ENCODE measurements around the gene SUGP1.

DNA sequence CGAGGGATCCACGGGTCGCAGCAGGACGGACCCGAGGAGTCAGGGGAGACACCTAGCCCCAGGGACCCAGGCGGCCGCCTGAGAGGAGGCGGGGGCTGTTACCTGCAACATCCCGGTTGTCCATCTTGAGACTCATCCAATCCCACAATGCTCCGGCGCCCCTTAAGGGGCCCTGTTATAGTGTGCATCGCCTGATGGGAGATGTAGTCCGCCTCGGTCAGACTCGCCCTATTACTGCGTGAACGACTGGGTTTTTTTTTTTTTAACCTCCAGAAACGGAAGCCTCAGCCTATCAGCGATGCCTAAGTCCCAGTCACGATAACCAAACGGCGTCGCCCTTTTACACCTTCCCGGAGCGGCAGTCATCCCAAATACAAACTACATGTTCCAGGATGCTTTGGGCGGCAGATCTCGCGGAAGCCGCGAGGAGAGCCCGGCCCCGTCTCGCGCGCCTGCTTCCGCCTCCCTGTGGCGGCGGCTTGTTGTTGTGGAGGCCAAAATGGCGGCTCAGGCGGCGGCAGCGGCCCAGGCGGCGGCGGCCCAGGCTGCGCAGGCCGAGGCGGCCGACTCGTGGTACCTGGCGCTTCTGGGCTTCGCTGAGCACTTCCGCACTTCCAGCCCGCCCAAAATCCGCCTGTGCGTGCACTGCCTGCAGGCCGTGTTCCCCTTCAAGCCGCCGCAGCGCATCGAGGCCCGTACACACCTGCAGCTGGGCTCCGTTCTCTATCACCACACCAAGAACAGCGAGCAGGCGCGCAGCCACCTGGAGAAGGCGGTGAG lies at the start of gene SUGP1, which contains the start of gene MAU2:
- TF ChIP-seq, protein P1, sequence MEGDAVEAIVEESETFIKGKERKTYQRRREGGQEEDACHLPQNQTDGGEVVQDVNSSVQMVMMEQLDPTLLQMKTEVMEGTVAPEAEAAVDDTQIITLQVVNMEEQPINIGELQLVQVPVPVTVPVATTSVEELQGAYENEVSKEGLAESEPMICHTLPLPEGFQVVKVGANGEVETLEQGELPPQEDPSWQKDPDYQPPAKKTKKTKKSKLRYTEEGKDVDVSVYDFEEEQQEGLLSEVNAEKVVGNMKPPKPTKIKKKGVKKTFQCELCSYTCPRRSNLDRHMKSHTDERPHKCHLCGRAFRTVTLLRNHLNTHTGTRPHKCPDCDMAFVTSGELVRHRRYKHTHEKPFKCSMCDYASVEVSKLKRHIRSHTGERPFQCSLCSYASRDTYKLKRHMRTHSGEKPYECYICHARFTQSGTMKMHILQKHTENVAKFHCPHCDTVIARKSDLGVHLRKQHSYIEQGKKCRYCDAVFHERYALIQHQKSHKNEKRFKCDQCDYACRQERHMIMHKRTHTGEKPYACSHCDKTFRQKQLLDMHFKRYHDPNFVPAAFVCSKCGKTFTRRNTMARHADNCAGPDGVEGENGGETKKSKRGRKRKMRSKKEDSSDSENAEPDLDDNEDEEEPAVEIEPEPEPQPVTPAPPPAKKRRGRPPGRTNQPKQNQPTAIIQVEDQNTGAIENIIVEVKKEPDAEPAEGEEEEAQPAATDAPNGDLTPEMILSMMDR (IDR thresholded peaks at IDR 0.05; ENCODE audit: low read depth, low read length, poor library complexity, severe bottlenecking) = no peak
- TF ChIP-seq EZH2phosphoT487 (IDR thresholded peaks at IDR 0.05; ENCODE audit: borderline replicate concordance, low read length) = no peak

All from DOHH2 (cell line).